ENCODE data around the gene SEMA3E. TPM values are rescaled to one million over a fixed set of nuclear protein-coding genes. Genes with fewer than 3 reads are reported as not detected.

The SEMA3E gene
- total RNA-seq, 4 donors from 2014 or later, result 1.0 to 2.2 (median 2.0) TPM

DNA sequence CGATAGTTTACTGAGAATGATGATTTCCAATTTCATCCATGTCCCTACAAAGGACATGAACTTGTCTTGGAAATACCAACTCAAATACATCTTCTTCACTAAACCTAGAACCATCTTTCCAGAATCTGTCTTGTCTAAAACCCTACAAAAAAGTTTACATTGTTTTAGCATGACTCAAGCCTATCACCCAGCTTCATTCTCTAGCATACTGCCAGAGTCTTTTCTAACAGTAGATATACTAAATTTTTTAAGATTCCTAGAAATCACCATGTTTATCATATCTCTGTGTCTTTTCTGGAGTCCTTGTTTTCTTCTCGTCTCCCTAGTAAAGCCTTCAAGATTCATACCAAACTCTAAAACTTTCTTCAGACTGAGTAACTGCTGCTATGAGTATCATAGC lies 129.7 kb downstream of the SEMA3E start:
- Histone ChIP-seq H3K27me3 (no peaks in the 10 kb centered on the region), H3K9me3 (no peaks in the 10 kb centered on the region), H3K36me3 (no peaks in the 10 kb centered on the region), H3K4me3 (no peak overlapping the region), H3K27ac (no peak overlapping the region), H3K4me1 (no peaks in the 10 kb centered on the region)
- WGBS, result 95% methylated on average over 2 of the region's 2 CpGs
- DNase-seq (ENCODE audit: low spot score in 2 of 2), result no peak
- TF ChIP-seq POLR2A (IDR thresholded peaks at IDR 0.05), result no peak
- TF ChIP-seq CTCF (IDR thresholded peaks at IDR 0.05), result no peak
- no peak for TF ChIP-seq POLR2AphosphoS5 (IDR thresholded peaks at IDR 0.05)
- TF ChIP-seq EP300 (IDR thresholded peaks at IDR 0.05), result no peak

DNA sequence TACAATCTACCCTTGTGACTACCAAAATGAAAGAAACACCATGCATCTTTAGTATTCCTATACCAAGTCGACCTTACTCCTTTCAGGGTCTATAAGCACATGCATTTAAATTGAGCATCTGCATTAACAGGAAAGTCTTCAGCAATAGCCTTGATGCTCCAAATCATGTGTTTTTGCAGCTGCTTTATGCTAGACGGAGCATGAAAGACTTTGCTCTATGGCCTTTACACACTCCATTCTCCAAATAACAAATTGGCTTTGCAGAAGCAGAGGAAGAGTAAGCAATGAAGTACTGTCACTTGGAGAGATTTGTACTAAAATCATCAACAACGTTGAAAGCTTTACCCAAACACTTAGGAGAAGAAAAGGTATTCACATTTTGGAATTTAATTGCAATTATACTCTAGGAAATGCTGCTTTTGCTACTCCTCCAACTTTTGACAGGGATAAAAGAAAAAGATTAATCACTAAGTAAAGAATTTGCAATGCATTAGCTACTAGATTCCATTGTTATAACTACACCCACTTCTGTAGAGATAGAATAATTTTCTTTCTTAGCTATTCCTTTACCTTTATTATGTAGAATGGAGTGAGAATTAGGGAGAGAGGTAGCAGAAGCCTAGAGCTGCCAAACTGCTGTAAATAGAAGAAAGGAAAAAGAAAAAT lies 131.8 kb downstream of the SEMA3E start:
- no peak for DNase-seq (ENCODE audit: low spot score in 2 of 2)
- H3K27me3 ChIP-seq, result no peaks in the 10 kb centered on the region
- no peak overlapping the region for H3K27ac ChIP-seq
- H3K4me1 ChIP-seq, result no peaks in the 10 kb centered on the region
- WGBS, result 57% methylated on average over 3 of the region's 3 CpGs
- no peak overlapping the region for H3K4me3 ChIP-seq
- H3K36me3 ChIP-seq, result no peaks in the 10 kb centered on the region
- TF ChIP-seq POLR2A (IDR thresholded peaks at IDR 0.05), result no peak
- TF ChIP-seq POLR2AphosphoS5 (IDR thresholded peaks at IDR 0.05), result no peak
- TF ChIP-seq CTCF (IDR thresholded peaks at IDR 0.05), result no peak
- no peak for TF ChIP-seq EP300 (IDR thresholded peaks at IDR 0.05)
- H3K9me3 ChIP-seq, result no peaks in the 10 kb centered on the region

- H3K4me1 ChIP-seq, result no peaks in the 10 kb centered on the region
- no peaks in the 10 kb centered on the region for H3K27me3 ChIP-seq
- no peak overlapping the region for H3K4me3 ChIP-seq
- no peak for DNase-seq (ENCODE audit: low spot score in 2 of 2)
- no peaks in the 10 kb centered on the region for H3K9me3 ChIP-seq
- no peaks in the 10 kb centered on the region for H3K36me3 ChIP-seq
- TF ChIP-seq POLR2AphosphoS5 (IDR thresholded peaks at IDR 0.05) (no peak), CTCF (IDR thresholded peaks at IDR 0.05) (no peak), POLR2A (IDR thresholded peaks at IDR 0.05) (no peak), EP300 (IDR thresholded peaks at IDR 0.05) (no peak)
- H3K27ac ChIP-seq, result no peak overlapping the region
- WGBS, result 20% methylated on average over 3 of the region's 3 CpGs
These were observed 134.0 kb downstream of the SEMA3E start for GRCh38 chr7:83514977-83515376.

DNA sequence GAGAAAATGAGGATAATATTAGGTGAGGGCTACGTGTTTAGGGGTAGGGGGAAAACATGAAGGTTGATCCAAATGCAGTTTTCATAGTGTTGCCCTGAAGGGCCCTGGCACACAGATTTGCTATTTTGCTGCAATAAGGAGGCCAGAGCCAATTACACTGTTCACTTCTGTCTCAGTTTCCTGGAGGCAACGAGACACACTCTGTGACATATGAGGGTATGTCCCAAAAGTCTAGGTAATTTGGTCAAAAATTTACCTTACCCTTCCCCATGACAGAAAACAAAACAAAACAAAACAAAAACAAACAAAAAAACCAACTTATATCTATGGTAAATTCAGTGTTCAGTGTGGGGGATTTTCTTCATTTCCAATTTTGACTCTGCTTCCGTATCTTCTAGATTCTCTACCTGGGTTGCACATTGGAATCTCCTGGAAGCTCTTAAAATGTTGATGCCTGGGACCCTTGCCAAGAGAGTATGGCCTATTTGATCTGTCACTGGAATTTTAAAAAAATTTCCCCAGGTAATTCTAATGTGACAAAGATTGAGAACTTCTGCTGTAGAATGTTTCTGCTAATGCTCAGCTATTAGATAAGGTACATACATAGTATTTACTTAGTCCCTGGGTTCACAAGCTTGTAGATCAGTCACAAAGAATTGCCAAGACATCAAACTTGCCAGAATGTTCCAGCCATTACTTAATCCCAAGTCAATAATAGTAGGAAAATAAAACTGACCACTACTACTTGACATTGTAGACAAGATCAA lies 139.5 kb downstream of the SEMA3E start:
- H3K27me3 ChIP-seq, result no peaks in the 10 kb centered on the region
- no peak overlapping the region for H3K27ac ChIP-seq
- DNase-seq (ENCODE audit: low spot score in 2 of 2), result no peak
- no peaks in the 10 kb centered on the region for H3K4me1 ChIP-seq
- no peaks in the 10 kb centered on the region for H3K9me3 ChIP-seq
- TF ChIP-seq POLR2A (IDR thresholded peaks at IDR 0.05), result no peak
- TF ChIP-seq CTCF (IDR thresholded peaks at IDR 0.05), result no peak
- no peak for TF ChIP-seq POLR2AphosphoS5 (IDR thresholded peaks at IDR 0.05)
- no peak for TF ChIP-seq EP300 (IDR thresholded peaks at IDR 0.05)
- no peaks in the 10 kb centered on the region for H3K36me3 ChIP-seq
- 66% methylated on average over 3 of the region's 3 CpGs for WGBS
- H3K4me3 ChIP-seq, result no peak overlapping the region

- no peak for TF ChIP-seq CTCF (IDR thresholded peaks at IDR 0.05)
- Histone ChIP-seq H3K4me3 (no peak overlapping the region), H3K27ac (no peak overlapping the region), H3K9me3 (no peaks in the 10 kb centered on the region), H3K36me3 (no peaks in the 10 kb centered on the region), H3K4me1 (no peaks in the 10 kb centered on the region), H3K27me3 (no peaks in the 10 kb centered on the region)
- WGBS, result 79% methylated on average over 2 of the region's 2 CpGs
- no peak for DNase-seq (ENCODE audit: low spot score in 2 of 2)
These were observed 144.6 kb downstream of the SEMA3E start for GRCh38 chr7:83504330-83504729.

Measured in suprapubic skin (tissue), 4 donors.